22Rv1 (cell line): ENCODE results near the gene NEK4.
A peak's percentile ranks its signal among the peaks of the same experiment; 100 is the strongest.
"Not testable (repeated sequence)": the region's sequence is repeated elsewhere in the genome, so short reads cannot be mapped to it uniquely, and the experiment has no call there.

Source experiments
- H3K27ac ChIP-seq: fragments of 450-650 bp; 2 replicates; pipeline ENCODE4 v1.5.1; 2017
- ZFX ChIP-seq: fragments of 450-650 bp; IDR thresholded peaks from 2 replicates; pipeline ENCODE4 v1.6.1; 2017; ENCODE audit warnings: antibody characterized with exemption, borderline replicate concordance
- TF ChIP-seq, protein P1 (sequence below): fragments of 450-650 bp; IDR thresholded peaks from 2 replicates; pipeline ENCODE4 v1.5.1; 2017; ENCODE audit warnings: mild to moderate bottlenecking

The NEK4 gene

DNA sequence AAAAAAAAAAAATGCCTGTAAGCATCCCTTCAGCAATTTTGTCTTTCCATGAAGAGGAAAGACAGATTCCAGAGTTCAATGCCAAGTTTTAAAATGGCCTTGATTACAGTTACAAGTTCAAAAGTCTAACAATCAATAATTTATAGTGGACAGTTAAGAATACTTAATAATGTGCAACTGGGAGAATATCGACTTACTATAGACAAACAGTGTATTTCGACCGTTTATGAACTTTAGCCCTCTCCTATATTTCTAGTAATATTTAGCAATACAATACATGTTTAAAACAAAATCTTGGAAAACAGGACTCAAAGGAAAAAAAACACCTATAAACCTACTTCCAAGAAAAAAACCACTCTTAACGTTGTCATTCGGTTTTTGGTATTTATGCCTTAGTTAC is 86.6 kb downstream of the NEK4 start:
- no peak for TF ChIP-seq ZFX
- TF ChIP-seq, protein P1, sequence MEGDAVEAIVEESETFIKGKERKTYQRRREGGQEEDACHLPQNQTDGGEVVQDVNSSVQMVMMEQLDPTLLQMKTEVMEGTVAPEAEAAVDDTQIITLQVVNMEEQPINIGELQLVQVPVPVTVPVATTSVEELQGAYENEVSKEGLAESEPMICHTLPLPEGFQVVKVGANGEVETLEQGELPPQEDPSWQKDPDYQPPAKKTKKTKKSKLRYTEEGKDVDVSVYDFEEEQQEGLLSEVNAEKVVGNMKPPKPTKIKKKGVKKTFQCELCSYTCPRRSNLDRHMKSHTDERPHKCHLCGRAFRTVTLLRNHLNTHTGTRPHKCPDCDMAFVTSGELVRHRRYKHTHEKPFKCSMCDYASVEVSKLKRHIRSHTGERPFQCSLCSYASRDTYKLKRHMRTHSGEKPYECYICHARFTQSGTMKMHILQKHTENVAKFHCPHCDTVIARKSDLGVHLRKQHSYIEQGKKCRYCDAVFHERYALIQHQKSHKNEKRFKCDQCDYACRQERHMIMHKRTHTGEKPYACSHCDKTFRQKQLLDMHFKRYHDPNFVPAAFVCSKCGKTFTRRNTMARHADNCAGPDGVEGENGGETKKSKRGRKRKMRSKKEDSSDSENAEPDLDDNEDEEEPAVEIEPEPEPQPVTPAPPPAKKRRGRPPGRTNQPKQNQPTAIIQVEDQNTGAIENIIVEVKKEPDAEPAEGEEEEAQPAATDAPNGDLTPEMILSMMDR: no peak
- H3K27ac ChIP-seq: peak overlapping the region; percentile 95; the same call in 1 of the 2 replicates

DNA sequence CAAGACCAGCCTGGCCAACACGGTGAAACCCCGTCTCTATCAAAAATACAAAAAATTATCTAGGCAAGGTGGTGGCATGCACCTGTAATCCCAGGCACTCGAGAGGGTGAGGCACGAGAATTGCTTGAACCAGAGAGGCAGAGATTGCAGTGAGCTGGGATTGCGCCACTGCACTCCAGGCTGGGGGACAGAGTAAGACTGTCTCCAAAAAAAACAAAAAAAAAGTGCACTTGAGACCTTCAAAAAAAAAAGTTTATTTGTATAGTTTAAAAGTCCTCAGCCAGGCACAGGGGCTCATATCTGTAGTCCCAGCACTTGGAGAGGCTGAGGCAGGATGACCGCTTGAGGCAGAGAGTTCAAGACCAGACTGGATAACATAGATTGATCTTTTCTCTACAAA is 87.1 kb downstream of the NEK4 start:
- TF ChIP-seq, protein P1: no peak
- no peak for TF ChIP-seq ZFX
- H3K27ac ChIP-seq: no peak overlapping the region

DNA sequence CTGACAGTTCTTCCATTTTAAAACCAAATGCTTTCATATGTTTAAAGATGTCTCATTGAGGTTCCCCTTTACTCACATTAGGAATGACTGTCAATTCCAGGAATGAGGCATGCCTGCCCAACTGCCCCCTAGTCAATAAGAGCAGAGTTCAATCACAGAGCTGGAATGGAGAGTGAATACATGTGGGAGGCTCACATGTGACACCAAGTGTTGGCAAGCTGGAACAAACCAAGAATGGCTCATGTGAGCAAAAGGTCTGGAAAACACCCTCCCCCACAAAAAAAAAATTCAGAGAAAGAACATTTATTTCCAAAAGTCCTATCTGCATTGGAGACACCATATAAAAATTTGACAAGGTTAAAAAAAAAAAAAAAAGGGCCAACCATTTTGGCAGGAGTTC is 88.7 kb downstream of the NEK4 start:
- no peak overlapping the region for H3K27ac ChIP-seq
- TF ChIP-seq, protein P1: no peak
- TF ChIP-seq ZFX: no peak

DNA sequence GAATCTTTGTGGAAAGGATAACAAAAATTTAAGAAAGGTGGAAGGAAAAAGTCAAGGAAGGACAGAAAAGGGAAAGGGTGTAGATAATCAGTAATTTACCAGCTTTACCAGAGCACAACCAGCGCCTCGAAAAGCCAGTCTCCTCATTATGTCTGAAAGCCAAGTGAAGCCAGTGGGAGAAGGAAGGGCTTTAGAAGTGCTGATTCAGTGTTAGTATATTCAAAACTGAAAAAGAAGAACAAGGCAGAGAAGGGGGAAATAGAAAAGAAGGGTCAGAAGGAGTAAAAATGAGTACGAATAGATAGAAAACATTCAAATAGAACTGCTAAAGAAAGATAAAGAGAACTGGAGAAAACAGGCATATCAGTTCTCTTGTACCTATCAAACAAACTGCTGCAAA is 89.1 kb downstream of the NEK4 start:
- TF ChIP-seq ZFX: no peak
- TF ChIP-seq, protein P1: no peak
- no peak overlapping the region for H3K27ac ChIP-seq

DNA sequence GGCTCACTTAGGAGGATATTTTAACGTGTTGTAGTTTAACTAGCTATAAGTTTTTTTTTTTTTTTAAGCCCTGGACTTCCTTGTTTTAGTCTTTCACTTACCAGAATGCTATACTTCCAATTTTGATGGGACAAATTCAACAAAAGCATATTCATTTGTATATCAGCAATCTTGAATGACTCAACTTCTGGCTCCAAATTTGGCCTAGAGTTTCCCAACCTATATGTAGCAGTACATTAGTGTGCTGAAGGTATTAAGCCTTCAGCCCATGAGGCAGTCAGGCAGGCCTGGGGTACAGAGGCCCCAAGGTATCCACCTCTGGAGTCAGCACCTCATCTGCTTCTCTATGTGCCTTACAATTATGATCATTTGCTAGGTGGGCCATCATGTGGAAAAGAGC is 90.9 kb downstream of the NEK4 start:
- no peak for TF ChIP-seq ZFX
- TF ChIP-seq, protein P1: no peak
- H3K27ac ChIP-seq: peak overlapping the region; percentile 42

DNA sequence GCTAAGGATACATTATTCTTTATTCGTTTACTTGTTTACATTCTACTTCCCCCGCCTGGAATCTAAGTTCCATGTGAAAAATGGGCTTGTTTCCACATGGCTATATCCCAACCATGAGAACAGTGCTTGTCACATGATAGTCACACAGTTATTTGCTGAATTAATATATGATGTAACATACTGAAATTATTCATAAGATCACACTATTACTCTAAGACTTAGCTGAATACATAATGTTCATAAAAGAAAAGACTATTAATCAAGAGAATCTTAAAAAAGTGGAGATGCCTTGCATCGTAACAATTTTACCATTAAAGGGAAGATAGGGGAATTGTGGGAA is 91.6 kb downstream of the NEK4 start:
- TF ChIP-seq ZFX: no peak
- TF ChIP-seq, protein P1: no peak
- peak overlapping the region; percentile 42 for H3K27ac ChIP-seq

DNA sequence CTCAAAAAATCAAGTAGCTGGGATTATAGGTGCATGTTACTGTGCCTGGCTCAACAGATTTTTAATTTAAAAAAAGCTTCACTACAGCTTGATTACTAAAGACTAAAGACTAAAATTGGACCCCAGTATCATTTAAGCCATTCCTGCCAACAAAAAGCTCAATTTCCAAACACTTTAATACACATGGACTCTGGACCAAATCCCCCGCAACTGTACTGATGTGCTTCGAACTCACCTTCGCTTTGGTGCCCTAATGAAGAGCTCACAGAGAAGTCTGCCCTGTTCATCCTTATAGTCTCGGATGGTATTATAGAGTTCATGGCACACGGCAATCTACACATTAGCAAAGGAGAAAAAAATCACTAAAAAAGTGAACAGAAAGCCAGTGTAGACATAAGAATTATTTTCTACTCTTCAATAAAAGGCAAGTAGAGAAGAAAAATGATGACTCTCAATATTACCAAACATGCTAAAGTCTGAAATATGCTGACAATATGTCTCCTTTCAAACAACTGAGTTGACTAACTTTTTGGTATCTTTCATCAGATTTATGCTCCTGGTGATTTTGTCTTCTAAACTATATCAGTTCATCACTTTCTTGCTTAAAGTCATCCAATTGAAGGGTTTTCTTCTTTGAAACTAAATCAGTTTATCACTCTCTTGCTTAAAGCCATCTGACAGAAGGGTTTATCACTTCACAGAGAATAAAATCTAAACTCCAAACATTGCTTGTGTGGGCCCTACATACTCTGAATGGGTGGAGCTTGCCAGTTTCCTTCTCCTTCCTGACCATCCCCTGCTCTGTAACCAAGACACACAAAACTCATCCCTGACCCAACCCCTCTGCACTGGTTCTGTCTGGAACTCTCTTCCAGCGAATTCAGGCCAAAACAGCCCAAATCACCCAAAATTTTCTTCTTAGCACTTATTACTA is 92.2 kb downstream of the NEK4 start:
- peak overlapping the region; percentile 42 for H3K27ac ChIP-seq
- no peak for TF ChIP-seq ZFX
- TF ChIP-seq, protein P1: no peak

DNA sequence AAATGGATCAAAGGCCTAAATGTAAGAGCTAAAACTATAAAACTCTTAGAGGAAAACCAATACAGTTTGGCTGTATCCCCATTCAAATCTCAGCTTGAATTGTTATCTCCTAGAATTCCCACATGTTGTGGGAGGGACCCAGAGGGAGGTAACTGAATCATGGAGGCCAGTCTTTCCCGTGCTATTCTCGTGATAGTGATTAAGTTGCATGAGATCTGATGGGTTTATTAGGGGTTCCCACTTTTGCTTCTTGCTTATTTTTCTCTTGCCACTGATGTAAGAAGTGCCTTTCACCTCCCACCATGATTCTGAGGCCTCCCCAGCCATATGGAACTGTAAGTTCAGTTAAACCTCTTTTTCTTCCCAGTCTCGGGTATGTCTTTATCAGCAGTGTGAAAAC is 94.5 kb downstream of the NEK4 start:
- H3K27ac ChIP-seq: not testable (repeated sequence)
